A549 (cell line): ENCODE data around the gene NR2C2.

Experiments used
- CEBPB ChIP-seq, 2 experiments: fragments of >200 bp in 1 of 2; sonication (Bioruptor Twin) in 1 of 2; formaldehyde crosslinking in 1 of 2; IDR thresholded peaks; 2 replicates each; pipeline ENCODE4 v1.6.1; 2012 to 2016
- EP300 ChIP-seq, 2 experiments: fragments of >200 bp; sonication (Bioruptor Twin); formaldehyde crosslinking; IDR thresholded peaks; 2 replicates in 1 of 2; 3 replicates in 1 of 2; pipeline ENCODE4 v1.6.1; 2016 to 2017
- GATA3 ChIP-seq: IDR thresholded peaks from 2 replicates; pipeline ENCODE4 v1.6.1; 2012; ENCODE audit warnings: borderline replicate concordance
- MAFK ChIP-seq: fragments of 450-650 bp; IDR thresholded peaks from 2 replicates; pipeline ENCODE4 v1.6.1; 2014; ENCODE audit not compliant: partially characterized antibody
- MYC ChIP-seq: IDR thresholded peaks from 2 replicates; pipeline ENCODE4 v1.6.1; 2012; ENCODE audit warnings: mild to moderate bottlenecking, inconsistent platforms, low read length, improper control_type of control experiment, borderline replicate concordance
- POLR2A ChIP-seq: IDR thresholded peaks from 2 replicates; pipeline ENCODE4 v1.6.1; 2012; ENCODE audit warnings: mild to moderate bottlenecking, low read length
- RFX5 ChIP-seq: fragments of 450-650 bp; IDR thresholded peaks from 2 replicates; pipeline ENCODE4 v1.7.1; 2014; ENCODE audit warnings: antibody characterized with exemption, mild to moderate bottlenecking, moderate library complexity
- RNF2 ChIP-seq: fragments of 200-600 bp; sonication (generic); IDR thresholded peaks from 2 replicates; pipeline ENCODE4 v1.6.1; 2016; ENCODE audit warnings: low read depth, mild to moderate bottlenecking, antibody characterized with exemption, moderate library complexity, borderline replicate concordance
- SMC3 ChIP-seq: fragments of >200 bp; sonication (Bioruptor Twin); formaldehyde crosslinking; IDR thresholded peaks from 3 replicates; pipeline ENCODE4 v1.6.1; 2018; ENCODE audit warnings: inconsistent platforms
- ZSCAN20 ChIP-seq: fragments of 250-450 bp; sonication (Bioruptor Pico); IDR thresholded peaks from 2 replicates; pipeline ENCODE4 v1.8.0; 2022; ENCODE audit warnings: mild to moderate bottlenecking, moderate library complexity
- TF ChIP-seq, protein P1 (sequence below): fragments of >200 bp; sonication (Bioruptor Twin); formaldehyde crosslinking; IDR thresholded peaks from 3 replicates; pipeline ENCODE4 v1.5.1; 2016
- TF ChIP-seq, protein P2 (sequence below): fragments of 200-600 bp; sonication (generic); IDR thresholded peaks from 2 replicates; pipeline ENCODE4 v1.6.1; 2016; ENCODE audit warnings: antibody characterized with exemption, mild to moderate bottlenecking, moderate library complexity
- TF ChIP-seq, protein P3 (sequence below): IDR thresholded peaks from 2 replicates; pipeline ENCODE4 v1.6.1; 2012
- TF ChIP-seq, protein P4 (sequence below): IDR thresholded peaks from 2 replicates; pipeline ENCODE4 v1.6.1; 2012

DNA sequence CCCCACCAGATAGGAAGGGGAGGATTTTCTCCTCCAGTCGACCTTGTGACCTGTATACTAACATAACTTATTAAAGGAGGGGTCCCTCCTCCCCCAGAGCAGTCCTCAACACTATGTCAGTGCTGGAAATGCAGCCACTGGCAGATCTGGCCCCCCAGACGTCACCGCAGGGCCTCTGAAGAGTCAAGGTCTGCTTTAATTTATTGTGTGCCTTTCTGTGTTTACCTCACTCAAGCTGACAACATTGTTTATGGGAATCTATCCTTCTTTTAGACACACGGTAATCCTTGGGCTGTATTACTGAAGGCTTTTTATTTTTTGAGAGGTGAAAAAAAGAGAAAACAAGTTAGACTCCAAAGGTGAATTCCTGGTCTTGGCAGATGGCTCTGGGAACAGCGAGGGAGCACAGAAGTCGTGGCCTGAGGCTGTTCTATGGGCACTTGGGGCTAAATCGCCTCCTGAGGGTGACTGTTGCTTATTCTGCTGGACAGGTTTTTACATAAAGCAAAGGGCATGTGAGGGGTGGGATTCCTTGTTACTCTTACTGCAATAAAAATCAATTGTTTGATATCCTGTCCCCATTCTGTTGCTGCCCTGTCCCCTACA is 13.5 kb upstream of the NR2C2 start:
- TF ChIP-seq POLR2A = no peak
- TF ChIP-seq, protein P1, sequence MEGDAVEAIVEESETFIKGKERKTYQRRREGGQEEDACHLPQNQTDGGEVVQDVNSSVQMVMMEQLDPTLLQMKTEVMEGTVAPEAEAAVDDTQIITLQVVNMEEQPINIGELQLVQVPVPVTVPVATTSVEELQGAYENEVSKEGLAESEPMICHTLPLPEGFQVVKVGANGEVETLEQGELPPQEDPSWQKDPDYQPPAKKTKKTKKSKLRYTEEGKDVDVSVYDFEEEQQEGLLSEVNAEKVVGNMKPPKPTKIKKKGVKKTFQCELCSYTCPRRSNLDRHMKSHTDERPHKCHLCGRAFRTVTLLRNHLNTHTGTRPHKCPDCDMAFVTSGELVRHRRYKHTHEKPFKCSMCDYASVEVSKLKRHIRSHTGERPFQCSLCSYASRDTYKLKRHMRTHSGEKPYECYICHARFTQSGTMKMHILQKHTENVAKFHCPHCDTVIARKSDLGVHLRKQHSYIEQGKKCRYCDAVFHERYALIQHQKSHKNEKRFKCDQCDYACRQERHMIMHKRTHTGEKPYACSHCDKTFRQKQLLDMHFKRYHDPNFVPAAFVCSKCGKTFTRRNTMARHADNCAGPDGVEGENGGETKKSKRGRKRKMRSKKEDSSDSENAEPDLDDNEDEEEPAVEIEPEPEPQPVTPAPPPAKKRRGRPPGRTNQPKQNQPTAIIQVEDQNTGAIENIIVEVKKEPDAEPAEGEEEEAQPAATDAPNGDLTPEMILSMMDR = no peak
- no peak for TF ChIP-seq ZSCAN20 (CRISPR knock-in tag)
- TF ChIP-seq EP300 (IDR thresholded peaks at IDR 0.05) = no peak
- TF ChIP-seq MYC = no peak
- TF ChIP-seq MAFK = no peak
- no peak for TF ChIP-seq RFX5
- no peak for TF ChIP-seq SMC3
- TF ChIP-seq RNF2 = no peak
- TF ChIP-seq, protein P2, sequence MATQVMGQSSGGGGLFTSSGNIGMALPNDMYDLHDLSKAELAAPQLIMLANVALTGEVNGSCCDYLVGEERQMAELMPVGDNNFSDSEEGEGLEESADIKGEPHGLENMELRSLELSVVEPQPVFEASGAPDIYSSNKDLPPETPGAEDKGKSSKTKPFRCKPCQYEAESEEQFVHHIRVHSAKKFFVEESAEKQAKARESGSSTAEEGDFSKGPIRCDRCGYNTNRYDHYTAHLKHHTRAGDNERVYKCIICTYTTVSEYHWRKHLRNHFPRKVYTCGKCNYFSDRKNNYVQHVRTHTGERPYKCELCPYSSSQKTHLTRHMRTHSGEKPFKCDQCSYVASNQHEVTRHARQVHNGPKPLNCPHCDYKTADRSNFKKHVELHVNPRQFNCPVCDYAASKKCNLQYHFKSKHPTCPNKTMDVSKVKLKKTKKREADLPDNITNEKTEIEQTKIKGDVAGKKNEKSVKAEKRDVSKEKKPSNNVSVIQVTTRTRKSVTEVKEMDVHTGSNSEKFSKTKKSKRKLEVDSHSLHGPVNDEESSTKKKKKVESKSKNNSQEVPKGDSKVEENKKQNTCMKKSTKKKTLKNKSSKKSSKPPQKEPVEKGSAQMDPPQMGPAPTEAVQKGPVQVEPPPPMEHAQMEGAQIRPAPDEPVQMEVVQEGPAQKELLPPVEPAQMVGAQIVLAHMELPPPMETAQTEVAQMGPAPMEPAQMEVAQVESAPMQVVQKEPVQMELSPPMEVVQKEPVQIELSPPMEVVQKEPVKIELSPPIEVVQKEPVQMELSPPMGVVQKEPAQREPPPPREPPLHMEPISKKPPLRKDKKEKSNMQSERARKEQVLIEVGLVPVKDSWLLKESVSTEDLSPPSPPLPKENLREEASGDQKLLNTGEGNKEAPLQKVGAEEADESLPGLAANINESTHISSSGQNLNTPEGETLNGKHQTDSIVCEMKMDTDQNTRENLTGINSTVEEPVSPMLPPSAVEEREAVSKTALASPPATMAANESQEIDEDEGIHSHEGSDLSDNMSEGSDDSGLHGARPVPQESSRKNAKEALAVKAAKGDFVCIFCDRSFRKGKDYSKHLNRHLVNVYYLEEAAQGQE = no peak
- no peak for TF ChIP-seq CEBPB (IDR thresholded peaks at IDR 0.05)
- TF ChIP-seq GATA3 = no peak
- TF ChIP-seq, protein P3, sequence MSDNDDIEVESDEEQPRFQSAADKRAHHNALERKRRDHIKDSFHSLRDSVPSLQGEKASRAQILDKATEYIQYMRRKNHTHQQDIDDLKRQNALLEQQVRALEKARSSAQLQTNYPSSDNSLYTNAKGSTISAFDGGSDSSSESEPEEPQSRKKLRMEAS = no peak
- TF ChIP-seq, protein P4, sequence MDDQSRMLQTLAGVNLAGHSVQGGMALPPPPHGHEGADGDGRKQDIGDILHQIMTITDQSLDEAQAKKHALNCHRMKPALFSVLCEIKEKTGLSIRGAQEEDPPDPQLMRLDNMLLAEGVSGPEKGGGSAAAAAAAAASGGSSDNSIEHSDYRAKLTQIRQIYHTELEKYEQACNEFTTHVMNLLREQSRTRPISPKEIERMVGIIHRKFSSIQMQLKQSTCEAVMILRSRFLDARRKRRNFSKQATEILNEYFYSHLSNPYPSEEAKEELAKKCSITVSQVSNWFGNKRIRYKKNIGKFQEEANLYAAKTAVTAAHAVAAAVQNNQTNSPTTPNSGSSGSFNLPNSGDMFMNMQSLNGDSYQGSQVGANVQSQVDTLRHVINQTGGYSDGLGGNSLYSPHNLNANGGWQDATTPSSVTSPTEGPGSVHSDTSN = no peak
